K562 (cell line): ENCODE measurements around the gene RNF223. TPM values are rescaled to one million over a fixed set of nuclear protein-coding genes. Genes with fewer than 3 reads are reported as not detected.
A peak's percentile ranks its signal among the peaks of the same experiment; 100 is the strongest.

Source experiments
- ARID2 ChIP-seq: fragments of 450-650 bp; IDR thresholded peaks from 2 replicates; pipeline ENCODE4 v1.6.1; 2017; ENCODE audit warnings: antibody characterized with exemption, mild to moderate bottlenecking
- ATF3 ChIP-seq, 2 experiments: fragments of 450-650 bp in 1 of 2; sonication (generic) in 1 of 2; formaldehyde crosslinking in 1 of 2; IDR thresholded peaks in 1 of 2; conservative IDR thresholded peaks in 1 of 2; 2 replicates each; pipeline versions ENCODE4 v1.6.1 to v1.8.1; 2016 to 2023; ENCODE audit warnings: mild to moderate bottlenecking in 2 of 2, moderate library complexity in 2 of 2, inconsistent platforms in 1 of 2, missing genetic modification reagents in 1 of 2
- BCOR ChIP-seq: fragments of 450-650 bp; IDR thresholded peaks from 2 replicates; pipeline ENCODE4 v1.6.1; 2016
- GABPB2 ChIP-seq: fragments of 250-450 bp; sonication (Bioruptor Pico); conservative IDR thresholded peaks from 2 replicates; pipeline ENCODE4 v1.5.1; 2021; ENCODE audit warnings: mild to moderate bottlenecking
- MAZ ChIP-seq, 2 experiments: fragments of 450-650 bp in 1 of 2; sonication (generic) in 1 of 2; formaldehyde crosslinking; IDR thresholded peaks in 1 of 2; conservative IDR thresholded peaks in 1 of 2; 2 replicates each; pipeline versions ENCODE4 v1.4.0 to v1.5.0; 2020; ENCODE audit warnings: mild to moderate bottlenecking in 1 of 2, missing genetic modification reagents in 1 of 2
- NFYB ChIP-seq: IDR thresholded peaks from 2 replicates; pipeline ENCODE4 v1.6.1; 2011; ENCODE audit warnings: mild to moderate bottlenecking, moderate library complexity; ENCODE audit not compliant: insufficient read length; ENCODE audit errors: extremely low read depth
- OTX1 ChIP-seq: fragments of 450-650 bp; formaldehyde crosslinking; IDR thresholded peaks from 2 replicates; pipeline ENCODE4 v1.4.0; 2022; ENCODE audit warnings: mild to moderate bottlenecking
- PBX2 ChIP-seq, 2 experiments: IDR thresholded peaks in 1 of 2; conservative IDR thresholded peaks in 1 of 2; 2 replicates each; pipeline ENCODE4 v1.6.1; 2016; ENCODE audit warnings: low read depth in 2 of 2, mild to moderate bottlenecking in 1 of 2, missing compliant biosample characterization in 1 of 2, missing genetic modification characterization in 1 of 2, moderate library complexity in 1 of 2
- PRPF4 ChIP-seq: fragments of 200-400 bp; formaldehyde crosslinking; IDR thresholded peaks from one replicate; pipeline ENCODE4 v1.6.1; 2017; ENCODE audit warnings: low read length, low read depth, mild to moderate bottlenecking; ENCODE audit not compliant: insufficient read depth, poor library complexity, severe bottlenecking
- TAF15 ChIP-seq: fragments of 200-400 bp; formaldehyde crosslinking; IDR thresholded peaks from 2 replicates; pipeline ENCODE4 v1.6.1; 2017; ENCODE audit warnings: mild to moderate bottlenecking, low read depth, low read length, moderate library complexity
- TFAP4 ChIP-seq: sonication (generic); formaldehyde crosslinking; IDR thresholded peaks from 2 replicates; pipeline ENCODE4 v1.8.0; 2022; ENCODE audit warnings: missing genetic modification reagents, mild to moderate bottlenecking, moderate library complexity, borderline replicate concordance
- YY1 ChIP-seq, 3 experiments: IDR thresholded peaks; 2 replicates each; pipeline ENCODE4 v1.6.1; 2011; ENCODE audit warnings: low read length in 2 of 3, mild to moderate bottlenecking in 2 of 3, moderate library complexity in 2 of 3, borderline replicate concordance in 1 of 3, control low read depth in 1 of 3, low read depth in 1 of 3; ENCODE audit not compliant: insufficient read depth in 3 of 3, insufficient replicate concordance in 2 of 3, control insufficient read depth in 1 of 3, insufficient read length in 1 of 3; ENCODE audit errors: extremely low read depth in 1 of 3
- polyA plus RNA-seq, 8 experiments: library from polyadenylated mRNA; depleted of rRNA in 4 of 8; stranded (reverse) in 5 of 8; unstranded in 3 of 8; fragments of >200 nt; fragmentation: Nextera tagmentation in 2 of 8; fragmentation: Illumina TruSeq in 1 of 8; extraction: Ambion mirVana in 2 of 8; extraction: Trizol in 1 of 8; gene quantifications; 2 replicates each; pipeline versions ENCODE4 v1.2.1 to v1.2.3, GENCODE V29; 2011 to 2014; ENCODE audit warnings: inconsistent platforms in 1 of 8, missing spikeins in 1 of 8
- total RNA-seq, 7 experiments: library from RNA; depleted of rRNA in 6 of 7; stranded (reverse); fragments of >200 nt in 6 of 7; fragmentation: Illumina TruSeq in 2 of 7; extraction: Trizol in 2 of 7; gene quantifications; 2 replicates each; pipeline versions ENCODE4 v1.2.1 to v1.2.3, GENCODE V29; 2011 to 2021; ENCODE audit warnings: low replicate concordance in 1 of 7

The RNF223 gene
- total and polyA plus RNA-seq, 9 of the 15 experiments (the other 6 are each of a cell fraction or from before 2014, with no cell fraction given), result 0.04 to 0.32 TPM; not detected in 7

- TF ChIP-seq NFYB (no peak), PBX2 (CRISPR knock-in tag; IDR thresholded peaks at IDR 0.05; ENCODE audit: low read depth) (no peak), PBX2 (tag; conservative IDR thresholded peaks at IDR 0.05; ENCODE audit: low read depth) (no peak; the same call in 1 of the 2 replicates), MAZ (CRISPR knock-in tag; conservative IDR thresholded peaks at IDR 0.05 in 1 of 2, IDR thresholded peaks at IDR 0.05 in 1 of 2) (peak in 1 of 2 experiments; percentile 62; a peak in 2 of 4 replicates), ARID2 (no peak), ATF3 (IDR thresholded peaks at IDR 0.05) (no peak), ATF3 (CRISPR knock-in tag; conservative IDR thresholded peaks at IDR 0.05) (no peak), BCOR (no peak), PRPF4 (no peak), TFAP4 (CRISPR knock-in tag) (peak; percentile 88), OTX1 (CRISPR knock-in tag) (no peak), TAF15 (no peak), GABPB2 (CRISPR knock-in tag) (no peak), YY1 (IDR thresholded peaks at IDR 0.05; ENCODE audit: borderline replicate concordance in 1 of 3, control insufficient read depth in 1 of 3, extremely low read depth in 1 of 3, insufficient read depth in 3 of 3, insufficient read length in 1 of 3, insufficient replicate concordance in 2 of 3, low read depth in 1 of 3, low read length in 2 of 3) (peak in 1 of 3 experiments; percentile 13)
Observed at GRCh38 chr1:1021010-1021919, 52.8 kb downstream of the RNF223 start (continued).
